SK-N-SH treated with all-trans-retinoic acid at 6 μM for 48 hours (cell line): Measurements from ENCODE around the gene AKR7A3.

Experiments
- ATAC-seq: fragments of 200-7000 bp; cut with Tn5 transposase; 3 replicates; pipeline ENCODE4 v1.9.1; 2020; ENCODE audit warnings: mild to moderate bottlenecking, moderate library complexity
- ARNTL ChIP-seq: fragments of 450-650 bp; formaldehyde crosslinking; IDR thresholded peaks from 2 replicates; pipeline ENCODE4 v1.5.0; 2020; ENCODE audit warnings: low read depth, mild to moderate bottlenecking, moderate library complexity, borderline replicate concordance
- BACH2 ChIP-seq: fragments of 250-450 bp; sonication (Bioruptor Pico); IDR thresholded peaks from 2 replicates; pipeline ENCODE4 v1.9.0; 2021; ENCODE audit warnings: mild to moderate bottlenecking, borderline replicate concordance
- CSDC2 ChIP-seq: fragments of 250-450 bp; sonication (Bioruptor Pico); IDR thresholded peaks from 2 replicates; pipeline ENCODE4 v1.5.0; 2020; ENCODE audit warnings: mild to moderate bottlenecking, moderate library complexity
- CSRNP3 ChIP-seq: fragments of 250-450 bp; sonication (Bioruptor Pico); IDR thresholded peaks from 2 replicates; pipeline ENCODE4 v1.5.1; 2021; ENCODE audit warnings: mild to moderate bottlenecking, moderate library complexity
- ESRRG ChIP-seq: fragments of 250-450 bp; sonication (Bioruptor Pico); IDR thresholded peaks from 2 replicates; pipeline ENCODE4 v1.6.1; 2021; ENCODE audit warnings: mild to moderate bottlenecking
- GLIS3 ChIP-seq: fragments of 250-450 bp; sonication (Bioruptor Pico); IDR thresholded peaks from 2 replicates; pipeline ENCODE4 v1.5.0; 2020; ENCODE audit warnings: mild to moderate bottlenecking, moderate library complexity
- ISL1 ChIP-seq: fragments of 250-450 bp; sonication (Bioruptor Pico); IDR thresholded peaks from 2 replicates; pipeline ENCODE4 v2.1.2; 2022; ENCODE audit warnings: mild to moderate bottlenecking, moderate library complexity
- OSR1 ChIP-seq: fragments of 250-450 bp; sonication (Bioruptor Pico); IDR thresholded peaks from 2 replicates; pipeline ENCODE4 v1.8.0; 2022; ENCODE audit warnings: moderate library complexity, mild to moderate bottlenecking, inconsistent platforms
- PATZ1 ChIP-seq: fragments of 250-450 bp; sonication (Bioruptor Pico); IDR thresholded peaks from 2 replicates; pipeline ENCODE4 v1.8.0; 2020; ENCODE audit warnings: mild to moderate bottlenecking, moderate library complexity, borderline replicate concordance
- POU6F1 ChIP-seq: fragments of 250-450 bp; sonication (Bioruptor Pico); IDR thresholded peaks from 2 replicates; pipeline ENCODE4 v1.8.0; 2021; ENCODE audit warnings: low read depth, mild to moderate bottlenecking, moderate library complexity, borderline replicate concordance
- PPARA ChIP-seq: fragments of 250-450 bp; sonication (Bioruptor Pico); IDR thresholded peaks from 2 replicates; pipeline ENCODE4 v1.5.0; 2020; ENCODE audit warnings: mild to moderate bottlenecking, borderline replicate concordance
- RARB ChIP-seq: fragments of 250-450 bp; sonication (Bioruptor Pico); IDR thresholded peaks from 2 replicates; pipeline ENCODE4 v1.8.0; 2021; ENCODE audit warnings: mild to moderate bottlenecking, moderate library complexity
- SNAI2 ChIP-seq: fragments of 250-450 bp; sonication (Bioruptor Pico); IDR thresholded peaks from 2 replicates; pipeline ENCODE4 v1.5.0; 2020; ENCODE audit warnings: mild to moderate bottlenecking, moderate library complexity
- TCF4 ChIP-seq: fragments of 250-450 bp; sonication (Bioruptor Pico); IDR thresholded peaks from 2 replicates; pipeline ENCODE4 v1.8.0; 2021; ENCODE audit warnings: mild to moderate bottlenecking, moderate library complexity, borderline replicate concordance
- TOX ChIP-seq: fragments of 250-450 bp; sonication (Bioruptor Pico); IDR thresholded peaks from 2 replicates; pipeline ENCODE4 v1.8.0; 2021; ENCODE audit warnings: mild to moderate bottlenecking, moderate library complexity, borderline replicate concordance
- TSHZ2 ChIP-seq: fragments of 250-450 bp; sonication (Bioruptor Pico); IDR thresholded peaks from 2 replicates; pipeline ENCODE4 v1.5.0; 2020; ENCODE audit warnings: mild to moderate bottlenecking, moderate library complexity
- ZC3H10 ChIP-seq: fragments of 250-450 bp; sonication (Bioruptor Pico); IDR thresholded peaks from 2 replicates; pipeline ENCODE4 v1.5.1; 2021; ENCODE audit warnings: mild to moderate bottlenecking, moderate library complexity
- ZFP3 ChIP-seq: fragments of 250-450 bp; sonication (Bioruptor Pico); IDR thresholded peaks from 2 replicates; pipeline ENCODE4 v1.5.0; 2020; ENCODE audit warnings: mild to moderate bottlenecking, moderate library complexity
- ZFP30 ChIP-seq: fragments of 450-650 bp; formaldehyde crosslinking; IDR thresholded peaks from 2 replicates; pipeline ENCODE4 v1.5.0; 2022; ENCODE audit warnings: mild to moderate bottlenecking, moderate library complexity
- ZNF565 ChIP-seq: fragments of 450-650 bp; formaldehyde crosslinking; conservative IDR thresholded peaks from 2 replicates; pipeline ENCODE4 v1.5.0; 2020; ENCODE audit warnings: low read depth, mild to moderate bottlenecking, moderate library complexity
- ZNF70 ChIP-seq: fragments of 450-650 bp; formaldehyde crosslinking; IDR thresholded peaks from 2 replicates; pipeline ENCODE4 v1.5.0; 2020; ENCODE audit warnings: mild to moderate bottlenecking, moderate library complexity
- ZNF8 ChIP-seq: fragments of 450-650 bp; formaldehyde crosslinking; IDR thresholded peaks from 2 replicates; pipeline ENCODE4 v1.5.0; 2020; ENCODE audit warnings: mild to moderate bottlenecking, moderate library complexity

The AKR7A3 gene

GRCh38 chr1:19329188-19329587, 40.6 kb upstream of the AKR7A3 start:
- TF ChIP-seq POU6F1 (CRISPR knock-in tag) (no peak), TOX (CRISPR knock-in tag) (no peak), SNAI2 (CRISPR knock-in tag) (no peak), GLIS3 (no peak), PPARA (CRISPR knock-in tag) (no peak), ZNF8 (no peak), TCF4 (CRISPR knock-in tag) (no peak), ESRRG (CRISPR knock-in tag) (no peak), TSHZ2 (no peak), ZFP3 (CRISPR knock-in tag) (no peak), OSR1 (CRISPR knock-in tag) (no peak), ISL1 (CRISPR knock-in tag) (no peak), ZFP30 (no peak), CSDC2 (CRISPR knock-in tag) (no peak)
- TF ChIP-seq, all 23 proteins: peak for 0
- no peak for ATAC-seq

- TF ChIP-seq BACH2 (CRISPR knock-in tag) (no peak), POU6F1 (CRISPR knock-in tag) (no peak), ZFP3 (CRISPR knock-in tag) (no peak), ZNF8 (no peak), PPARA (CRISPR knock-in tag) (no peak), TCF4 (CRISPR knock-in tag) (no peak), RARB (CRISPR knock-in tag) (no peak), ZNF70 (CRISPR knock-in tag) (no peak), ZNF565 (CRISPR knock-in tag) (no peak), ZC3H10 (CRISPR knock-in tag) (no peak), ESRRG (CRISPR knock-in tag) (no peak), CSDC2 (CRISPR knock-in tag) (no peak), CSRNP3 (CRISPR knock-in tag) (no peak), SNAI2 (CRISPR knock-in tag) (no peak), PATZ1 (CRISPR knock-in tag) (no peak), ISL1 (CRISPR knock-in tag) (no peak), OSR1 (CRISPR knock-in tag) (no peak)
- no peak for ATAC-seq
Measured at GRCh38 chr1:19328486-19328885, 39.9 kb upstream of the AKR7A3 start.

- TF ChIP-seq ZFP30 (no peak), TSHZ2 (no peak), ESRRG (CRISPR knock-in tag) (no peak), ARNTL (CRISPR knock-in tag) (no peak), TOX (CRISPR knock-in tag) (no peak), ZC3H10 (CRISPR knock-in tag) (no peak), ZNF565 (CRISPR knock-in tag) (no peak), OSR1 (CRISPR knock-in tag) (no peak), PATZ1 (CRISPR knock-in tag) (no peak)
- no peak for ATAC-seq
Measured at GRCh38 chr1:19327736-19328135, 39.2 kb upstream of the AKR7A3 start.
